AG10803 (cell line): ENCODE results near the gene FGFBP1.

Experiments used
- DNase-seq: peaks from one replicate; pipeline ENCODE4 v3.0.0; 2010; ENCODE audit warnings: low read depth
- H3K4me3 ChIP-seq: 2 replicates; pipeline ENCODE4 v1.5.1; 2011; ENCODE audit warnings: mild to moderate bottlenecking, low read length, control low read depth
- TF ChIP-seq, protein P1 (sequence below): conservative IDR thresholded peaks from 2 replicates; pipeline ENCODE4 v1.5.1; 2011; ENCODE audit warnings: mild to moderate bottlenecking, low read length, control low read depth, inconsistent platforms

FGFBP1 gene

GRCh38 chr4:15938640-15939039 is at the start of gene FGFBP1:
Gene FGFBP1 (minus strand): TSS chr4:15938740. CDS start chr4:15936632, 2,108 bp downstream.
- DNase-seq: no peak
- TF ChIP-seq, protein P1, sequence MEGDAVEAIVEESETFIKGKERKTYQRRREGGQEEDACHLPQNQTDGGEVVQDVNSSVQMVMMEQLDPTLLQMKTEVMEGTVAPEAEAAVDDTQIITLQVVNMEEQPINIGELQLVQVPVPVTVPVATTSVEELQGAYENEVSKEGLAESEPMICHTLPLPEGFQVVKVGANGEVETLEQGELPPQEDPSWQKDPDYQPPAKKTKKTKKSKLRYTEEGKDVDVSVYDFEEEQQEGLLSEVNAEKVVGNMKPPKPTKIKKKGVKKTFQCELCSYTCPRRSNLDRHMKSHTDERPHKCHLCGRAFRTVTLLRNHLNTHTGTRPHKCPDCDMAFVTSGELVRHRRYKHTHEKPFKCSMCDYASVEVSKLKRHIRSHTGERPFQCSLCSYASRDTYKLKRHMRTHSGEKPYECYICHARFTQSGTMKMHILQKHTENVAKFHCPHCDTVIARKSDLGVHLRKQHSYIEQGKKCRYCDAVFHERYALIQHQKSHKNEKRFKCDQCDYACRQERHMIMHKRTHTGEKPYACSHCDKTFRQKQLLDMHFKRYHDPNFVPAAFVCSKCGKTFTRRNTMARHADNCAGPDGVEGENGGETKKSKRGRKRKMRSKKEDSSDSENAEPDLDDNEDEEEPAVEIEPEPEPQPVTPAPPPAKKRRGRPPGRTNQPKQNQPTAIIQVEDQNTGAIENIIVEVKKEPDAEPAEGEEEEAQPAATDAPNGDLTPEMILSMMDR: no peak
- no peak within 1 kb of the TSS for H3K4me3 ChIP-seq

- DNase-seq: no peak
- no peak overlapping the region for H3K4me3 ChIP-seq
- TF ChIP-seq, protein P1: no peak
These were observed 49.7 kb upstream of the FGFBP1 start for GRCh38 chr4:15988222-15988621.

DNA sequence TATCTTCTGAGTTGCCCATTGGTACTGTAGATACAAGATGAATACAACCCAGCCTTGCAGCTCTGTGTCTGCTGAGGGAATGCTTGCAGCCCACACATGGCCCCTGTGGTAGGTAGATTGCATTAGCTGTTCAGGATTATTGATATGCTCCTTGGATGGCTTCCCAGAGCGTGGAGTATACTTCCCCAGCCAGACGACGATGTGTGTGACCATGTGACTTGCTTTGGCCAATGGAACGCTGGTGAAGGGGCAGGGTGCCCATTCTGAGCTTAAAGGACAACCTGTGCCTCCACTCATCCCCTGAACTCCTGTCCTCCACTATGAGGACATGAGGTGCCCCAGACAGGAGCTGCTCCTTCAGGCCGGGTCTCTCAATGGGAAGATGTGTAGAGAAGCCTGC is 48.4 kb upstream of the FGFBP1 start:
- TF ChIP-seq, protein P1: no peak
- no peak for DNase-seq

DNA sequence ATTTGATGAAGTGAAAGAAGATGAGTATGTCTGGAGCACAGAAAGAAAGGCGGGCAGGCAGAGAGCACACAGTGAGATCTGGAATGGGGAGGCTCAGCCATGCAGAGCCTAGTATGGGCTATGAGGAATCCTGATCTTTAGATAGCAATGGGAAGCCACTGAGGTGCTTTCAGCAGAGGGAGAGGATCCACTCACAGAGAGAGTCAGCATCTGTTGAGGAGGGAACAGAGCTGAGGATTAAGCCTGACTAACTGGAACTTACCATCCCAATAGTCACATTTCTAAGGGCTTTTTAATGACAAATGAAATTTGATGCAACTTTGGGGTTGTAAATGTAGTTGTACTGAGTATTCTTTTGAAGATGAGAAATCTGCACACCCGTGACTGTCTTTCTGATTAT is 45.1 kb upstream of the FGFBP1 start:
- no peak overlapping the region for H3K4me3 ChIP-seq
- DNase-seq: no peak
- TF ChIP-seq, protein P1: no peak

More for the DNA sequence above, 48.4 kb upstream of the FGFBP1 start:
- no peak overlapping the region for H3K4me3 ChIP-seq

- no peak for DNase-seq
- H3K4me3 ChIP-seq: no peak overlapping the region
- TF ChIP-seq, protein P1: no peak
These were observed 44.4 kb upstream of the FGFBP1 start for GRCh38 chr4:15982842-15983524.

DNA sequence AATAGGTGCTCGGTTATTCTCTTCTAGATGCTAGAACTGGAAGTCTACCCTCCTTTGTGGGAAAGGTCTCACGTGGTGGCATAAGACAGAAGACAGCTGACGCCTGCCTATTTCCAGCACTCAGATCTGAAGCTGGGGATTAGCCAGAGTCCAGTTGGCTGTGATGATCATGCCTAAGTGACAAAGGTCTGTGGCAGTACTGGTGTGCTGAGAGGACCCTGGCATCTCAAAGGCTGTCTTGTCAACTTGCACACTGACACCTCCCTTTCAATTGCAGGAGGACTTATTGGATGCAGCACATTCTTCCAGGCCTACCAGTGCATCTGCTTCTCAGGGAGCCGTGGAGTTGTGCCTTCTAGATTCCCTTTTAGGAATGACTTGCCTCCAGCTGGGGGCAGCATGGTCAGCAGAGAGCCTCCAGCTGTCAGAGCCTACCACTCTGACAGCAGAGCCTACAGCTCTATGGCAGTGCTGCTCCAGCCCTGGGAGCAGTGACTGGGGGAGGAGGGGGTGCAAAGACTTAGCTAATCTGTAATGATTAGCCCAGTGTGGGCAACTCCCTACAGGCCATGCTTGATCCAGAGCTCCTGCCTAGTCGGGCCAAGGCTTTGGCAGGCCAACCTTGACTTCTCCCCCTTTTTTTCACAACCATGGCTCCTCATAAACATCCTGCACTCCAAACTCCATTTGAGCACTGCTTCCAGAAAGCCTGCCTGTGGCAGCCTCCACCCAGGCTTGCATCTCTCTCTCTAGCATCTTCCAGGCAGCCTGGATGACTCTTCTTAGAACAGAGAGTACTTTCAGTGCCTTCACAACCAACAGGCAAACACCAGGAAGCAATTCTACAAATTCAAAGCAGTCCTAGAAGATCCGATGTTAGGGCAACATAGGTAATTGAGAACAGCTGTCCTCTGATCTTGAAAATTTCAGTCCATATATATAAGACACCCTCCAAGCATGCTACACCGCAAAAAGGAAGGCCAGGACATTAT is 38.2 kb upstream of the FGFBP1 start:
- TF ChIP-seq, protein P1: no peak
- H3K4me3 ChIP-seq: no peak overlapping the region
- DNase-seq: no peak
